Naive thymus-derived CD8-positive, alpha-beta T cell (primary cell): ENCODE data around the gene ATP13A2. TPM values are rescaled to one million over a fixed set of nuclear protein-coding genes. Genes with fewer than 3 reads are reported as not detected.

Experiments used
- ATAC-seq, 2 donors: fragments of 150-1000 bp; cut with Tn5 transposase in 1 of 2; sonication (Bioruptor Pico), chemical (Tn5 transposase) in 1 of 2; 1 replicate in 1 of 2; 2 replicates in 1 of 2; pipeline ENCODE4 v1.10.0; 2021; ENCODE audit warnings: mild to moderate bottlenecking in 2 of 2, moderate library complexity in 2 of 2
- POLR2A ChIA-PET: fragments of 350-600 bp; sonication (Branson Sonifier 250); formaldehyde crosslinking; loops from one replicate; lab custom pipeline; 2021; ENCODE audit warnings: antibody characterized with exemption; lab: Charles Lee
- DNase-seq, 10 donors: peaks; one replicate each; pipeline versions ENCODE4 v3.0.0 to v3.0.0-alpha.2; 2020 to 2022
- H3K27ac Mint-ChIP-seq, 10 donors: one replicate each; pipeline ENCODE4 v1.8.0; 2020 to 2022; ENCODE audit warnings: mild to moderate bottlenecking in 10 of 10, mixed read lengths in 10 of 10, moderate library complexity in 4 of 10, inconsistent platforms in 1 of 10
- H3K27me3 Mint-ChIP-seq, 5 donors: one replicate each; pipeline ENCODE4 v1.8.0; 2021 to 2022; ENCODE audit warnings: mixed read lengths in 5 of 5
- H3K36me3 Mint-ChIP-seq, 3 donors: one replicate each; pipeline ENCODE4 v1.8.0; 2020 to 2022; ENCODE audit warnings: mixed read lengths in 3 of 3, mild to moderate bottlenecking in 2 of 3, inconsistent platforms in 1 of 3
- H3K4me1 Mint-ChIP-seq, 4 donors: one replicate each; pipeline ENCODE4 v1.8.0; 2021 to 2022; ENCODE audit warnings: mixed read lengths in 4 of 4
- H3K4me3 Mint-ChIP-seq, 10 donors: one replicate each; pipeline ENCODE4 v1.8.0; 2020 to 2022; ENCODE audit warnings: mild to moderate bottlenecking in 10 of 10, mixed read lengths in 10 of 10, moderate library complexity in 6 of 10, inconsistent platforms in 1 of 10
- H3K9me3 Mint-ChIP-seq, 9 donors: one replicate each; pipeline ENCODE4 v1.8.0; 2020 to 2022; ENCODE audit warnings: mixed read lengths in 9 of 9, mild to moderate bottlenecking in 3 of 9, inconsistent platforms in 1 of 9, moderate library complexity in 1 of 9
- polyA plus RNA-seq, 3 donors: library from polyadenylated mRNA; unstranded; fragments of 300-500 nt; fragmentation: Illumina TruSeq; gene quantifications; one replicate each; pipeline ENCODE4 v1.2.3, GENCODE V29; 2021
- total RNA-seq, 8 experiments: library from RNA in 2 of 8; stranded (reverse) in 2 of 8; gene quantifications; one replicate each; pipeline ENCODE4 v1.2.3 and lab custom pipeline; 2021 to 2026

Gene ATP13A2
- total and polyA plus RNA-seq, 5 experiments from 2014 or later, result 21.6 to 44.4 (median 43.7) TPM

- ATAC-seq (no peak), DNase-seq (no peak)
- Mint-ChIP-seq H3K27me3 (no peaks in the 10 kb centered on the region), H3K27ac (peak overlapping the region in 9 of 10 donors; percentile 8 to 82 (median 77)), H3K9me3 (no peaks in the 10 kb centered on the region), H3K36me3 (peaks cover 0 to 7% (median 0%) of the 10 kb centered on the region in 3 donors), H3K4me1 (peaks cover 2 to 27% (median 23%) of the 10 kb centered on the region in 4 donors), H3K4me3 (peak overlapping the region; percentile 78 to 91 (median 83))
- POLR2A ChIA-PET, result no interaction called here
These were observed 663 bp downstream of the ATP13A2 start for GRCh38 chr1:17011092-17011438.

- DNase-seq (no peak), ATAC-seq (no peak)
- Mint-ChIP-seq H3K36me3 (peaks cover 0 to 13% (median 0%) of the 10 kb centered on the region in 3 donors), H3K27ac (peak overlapping the region in 3 of 10 donors; percentile 18 to 54 (median 48)), H3K4me1 (peaks cover 2 to 27% (median 23%) of the 10 kb centered on the region in 4 donors), H3K4me3 (peak overlapping the region in 7 of 10 donors; percentile 16 to 64 (median 31)), H3K9me3 (no peaks in the 10 kb centered on the region), H3K27me3 (no peaks in the 10 kb centered on the region)
- POLR2A ChIA-PET, result interaction anchor here (0.8 kb wide), 1 partner anchor 106 kb away, joined by 3 read pairs; no protein-coding TSS in a partner anchor
These were observed 2.0 kb downstream of the ATP13A2 start for GRCh38 chr1:17009706-17010105.

- POLR2A ChIA-PET, result interaction anchor here (0.6 to 1.1 kb wide), 2 partner anchors 47 to 1976 kb away, joined by 4 to 5 read pairs; no protein-coding TSS in a partner anchor
- no peaks in the 10 kb centered on the region for H3K9me3 Mint-ChIP-seq
- H3K27ac Mint-ChIP-seq, result no peak overlapping the region
- no peaks in the 10 kb centered on the region for H3K27me3 Mint-ChIP-seq
- no peak for DNase-seq
- ATAC-seq, result no peak
- peaks cover 2 to 25% (median 23%) of the 10 kb centered on the region in 4 donors for H3K4me1 Mint-ChIP-seq
- peak overlapping the region in 1 of 10 donors; percentile 10 for H3K4me3 Mint-ChIP-seq
- H3K36me3 Mint-ChIP-seq, result peaks cover 0 to 27% (median 6%) of the 10 kb centered on the region in 3 donors
These were observed 3.4 kb downstream of the ATP13A2 start for GRCh38 chr1:17008208-17008855.

GRCh38 chr1:17007121-17007520 is 4.6 kb downstream of the ATP13A2 start:
- POLR2A ChIA-PET, result interaction anchor here (0.7 kb wide), 1 partner anchor 402 kb away, joined by 3 read pairs; no protein-coding TSS in a partner anchor
- no peak for ATAC-seq
- H3K9me3 Mint-ChIP-seq, result no peaks in the 10 kb centered on the region
- H3K27me3 Mint-ChIP-seq, result no peaks in the 10 kb centered on the region
- H3K36me3 Mint-ChIP-seq, result peaks cover 0 to 33% (median 6%) of the 10 kb centered on the region in 3 donors
- no peak overlapping the region for H3K4me3 Mint-ChIP-seq
- peaks cover 0 to 24% (median 18%) of the 10 kb centered on the region in 4 donors for H3K4me1 Mint-ChIP-seq
- no peak overlapping the region for H3K27ac Mint-ChIP-seq
- no peak for DNase-seq

GRCh38 chr1:17005365-17005740 is 6.4 kb downstream of the ATP13A2 start:
- Mint-ChIP-seq H3K27ac (no peak overlapping the region), H3K36me3 (peaks cover 0 to 47% (median 9%) of the 10 kb centered on the region in 3 donors), H3K4me3 (no peak overlapping the region), H3K9me3 (no peaks in the 10 kb centered on the region), H3K27me3 (no peaks in the 10 kb centered on the region), H3K4me1 (peaks cover 0 to 13% (median 8%) of the 10 kb centered on the region in 4 donors)
- POLR2A ChIA-PET, result no interaction called here
- DNase-seq, result no peak
- ATAC-seq, result no peak

DNA sequence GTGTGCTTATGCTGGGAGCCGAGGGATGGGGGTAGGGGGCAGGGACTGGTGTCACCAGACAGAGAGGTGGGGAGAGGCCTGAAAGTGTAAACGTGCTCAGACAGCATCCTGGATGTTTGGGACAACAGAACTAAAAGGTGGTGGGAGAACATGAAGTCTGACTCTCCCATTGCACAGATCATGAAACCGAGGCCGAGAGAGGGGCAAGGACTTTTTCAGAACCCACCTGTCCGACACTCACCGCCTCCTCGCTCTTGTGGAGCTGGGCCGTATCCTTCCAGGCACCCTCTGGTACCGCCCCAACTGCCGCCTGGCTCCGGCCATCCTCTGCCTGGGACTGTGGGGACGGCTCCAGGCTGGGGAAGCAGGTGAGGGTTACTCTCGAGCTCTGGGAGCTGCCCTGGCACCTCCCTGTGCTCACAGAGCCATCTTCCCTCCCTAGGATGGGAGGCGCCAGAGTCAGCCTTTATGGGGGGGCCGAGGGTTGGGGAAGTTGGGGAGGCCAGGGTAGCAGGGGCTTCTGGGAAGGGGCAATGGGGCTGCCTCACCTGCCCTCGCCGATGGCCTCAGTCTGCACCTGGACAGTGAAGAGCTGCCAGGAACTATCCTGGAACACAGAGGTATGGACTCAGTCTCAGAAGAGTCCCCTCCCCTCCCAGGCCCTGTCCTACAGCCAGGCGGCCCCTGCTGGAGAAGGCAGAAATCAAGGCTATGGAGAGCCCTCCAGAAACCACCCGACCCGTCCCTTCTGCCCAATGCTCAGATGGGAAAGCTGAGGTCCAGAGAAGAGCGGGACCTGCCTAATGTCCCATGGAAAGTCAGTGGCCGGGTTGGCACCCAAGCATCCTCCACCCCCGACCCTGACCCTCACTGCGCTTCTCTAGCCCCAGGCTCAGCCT is 7.0 kb downstream of the ATP13A2 start:
- ATAC-seq (no peak), DNase-seq (no peak)
- no peaks in the 10 kb centered on the region for H3K9me3 Mint-ChIP-seq
- no peaks in the 10 kb centered on the region for H3K27me3 Mint-ChIP-seq
- H3K4me3 Mint-ChIP-seq, result no peak overlapping the region
- no peak overlapping the region for H3K27ac Mint-ChIP-seq
- H3K36me3 Mint-ChIP-seq, result peaks cover 0 to 51% (median 10%) of the 10 kb centered on the region in 3 donors
- POLR2A ChIA-PET, result interaction anchor here (0.5 to 0.6 kb wide), 2 partner anchors 25 to 47 kb away, joined by 3 read pairs; no protein-coding TSS in a partner anchor
- peaks cover 0 to 7% (median 3%) of the 10 kb centered on the region in 4 donors for H3K4me1 Mint-ChIP-seq

DNA sequence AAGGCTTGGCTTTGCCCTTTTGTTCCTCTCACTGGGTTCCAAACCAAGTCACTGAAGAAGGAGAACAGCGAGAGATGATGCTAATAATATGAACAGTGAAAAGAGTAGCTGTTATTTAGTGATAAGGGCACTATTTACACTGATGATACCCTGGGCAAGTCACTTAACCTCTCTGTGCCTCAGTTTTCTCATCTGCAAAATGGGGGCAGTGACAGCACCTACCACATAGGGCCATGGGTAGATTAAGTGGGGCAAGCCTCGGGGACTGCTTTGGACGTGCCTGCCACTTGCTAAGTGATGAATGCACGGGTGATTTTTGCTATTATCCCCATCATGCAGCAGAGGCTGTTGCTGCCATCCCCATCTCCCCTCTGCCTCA is 9.2 kb downstream of the ATP13A2 start:
- no peak for ATAC-seq
- no peak overlapping the region for H3K27ac Mint-ChIP-seq
- H3K4me1 Mint-ChIP-seq, result peaks cover 0 to 2% (median 0%) of the 10 kb centered on the region in 4 donors
- POLR2A ChIA-PET, result no interaction called here
- no peaks in the 10 kb centered on the region for H3K9me3 Mint-ChIP-seq
- peaks cover 3 to 67% (median 14%) of the 10 kb centered on the region in 3 donors for H3K36me3 Mint-ChIP-seq
- H3K27me3 Mint-ChIP-seq, result no peaks in the 10 kb centered on the region
- no peak overlapping the region for H3K4me3 Mint-ChIP-seq
- no peak for DNase-seq

GRCh38 chr1:17001760-17002523 is 9.8 kb downstream of the ATP13A2 start:
- Mint-ChIP-seq H3K4me1 (peaks cover 0 to 2% (median 0%) of the 10 kb centered on the region in 4 donors), H3K9me3 (no peaks in the 10 kb centered on the region), H3K27me3 (no peaks in the 10 kb centered on the region), H3K27ac (no peak overlapping the region), H3K4me3 (no peak overlapping the region), H3K36me3 (peaks cover 3 to 71% (median 14%) of the 10 kb centered on the region in 3 donors)
- ATAC-seq (no peak), DNase-seq (no peak)
- POLR2A ChIA-PET, result interaction anchor here (0.7 kb wide), 1 partner anchor 389 kb away, joined by 3 read pairs; no protein-coding TSS in a partner anchor

DNA sequence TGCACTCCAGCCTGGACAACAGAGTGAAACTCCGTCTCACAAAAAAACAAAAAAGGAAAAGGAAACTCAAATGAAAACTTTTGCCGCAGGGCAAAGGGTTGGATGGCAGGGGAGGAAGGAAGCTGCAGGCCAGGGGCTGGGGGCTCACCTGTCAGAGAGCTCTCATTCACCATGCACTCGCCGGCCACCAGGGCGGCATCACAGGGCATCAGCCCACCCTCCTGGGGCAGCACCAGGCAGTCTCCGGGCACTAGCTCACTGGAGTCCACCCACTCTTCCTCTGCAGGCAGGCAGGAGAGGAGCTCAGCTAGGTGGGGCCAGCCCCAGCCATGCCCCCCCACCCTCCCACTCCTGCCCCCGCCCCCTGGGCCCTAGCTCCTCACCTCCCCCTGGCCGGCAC is 11.9 kb downstream of the ATP13A2 start:
- DNase-seq (no peak), ATAC-seq (no peak)
- Mint-ChIP-seq H3K4me1 (peaks cover 0 to 2% (median 0%) of the 10 kb centered on the region in 4 donors), H3K36me3 (peaks cover 3 to 77% (median 17%) of the 10 kb centered on the region in 3 donors), H3K27me3 (no peaks in the 10 kb centered on the region), H3K4me3 (no peak overlapping the region), H3K27ac (no peak overlapping the region), H3K9me3 (no peaks in the 10 kb centered on the region)
- POLR2A ChIA-PET, result no interaction called here

DNA sequence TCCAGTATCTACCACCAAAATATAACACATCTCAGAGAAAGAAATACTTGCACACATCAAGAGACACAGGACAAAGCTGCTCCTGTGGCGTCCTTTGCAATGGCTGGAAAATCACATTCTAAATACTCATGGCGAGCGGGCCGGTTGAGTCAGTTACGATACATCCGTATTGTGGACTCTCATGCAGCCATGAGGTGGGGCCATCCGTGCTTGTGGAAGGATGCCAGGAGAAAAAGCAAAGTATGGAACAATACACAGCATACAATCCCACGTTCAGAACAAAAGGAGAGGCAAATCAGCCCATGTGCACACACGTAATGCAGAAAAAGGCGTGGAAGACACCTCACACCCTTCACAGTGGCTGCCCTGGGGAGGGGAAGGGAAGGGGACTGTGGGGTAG is 13.1 kb downstream of the ATP13A2 start:
- DNase-seq (no peak), ATAC-seq (no peak)
- no peaks in the 10 kb centered on the region for H3K27me3 Mint-ChIP-seq
- H3K4me1 Mint-ChIP-seq, result peaks cover 0 to 2% (median 0%) of the 10 kb centered on the region in 4 donors
- no peaks in the 10 kb centered on the region for H3K9me3 Mint-ChIP-seq
- H3K36me3 Mint-ChIP-seq, result peaks cover 3 to 65% (median 11%) of the 10 kb centered on the region in 3 donors
- H3K4me3 Mint-ChIP-seq, result no peak overlapping the region
- POLR2A ChIA-PET, result interaction anchor here (0.6 kb wide), 1 partner anchor 126 kb away, joined by 6 read pairs; no protein-coding TSS in a partner anchor
- H3K27ac Mint-ChIP-seq, result no peak overlapping the region

DNA sequence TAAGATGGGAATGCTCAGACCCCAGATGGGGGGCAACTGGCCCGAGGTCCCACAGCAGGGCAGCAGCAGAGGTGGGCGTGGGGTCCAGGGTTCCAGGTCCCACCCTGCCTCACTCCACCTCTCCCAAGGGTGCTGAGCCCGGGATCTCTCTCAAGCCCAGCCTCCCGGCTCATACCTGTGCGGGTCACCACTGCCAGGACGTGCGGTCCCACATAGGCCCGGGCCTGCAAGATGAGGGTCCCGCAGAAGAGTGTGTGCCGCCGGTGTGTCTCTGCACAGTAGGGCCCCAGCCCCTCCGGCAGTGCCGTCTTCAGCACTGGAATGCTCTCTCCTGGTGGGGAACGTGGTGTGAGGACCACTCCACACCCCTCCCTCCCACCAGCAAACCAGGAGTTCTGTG is 14.9 kb downstream of the ATP13A2 start:
- no peaks in the 10 kb centered on the region for H3K9me3 Mint-ChIP-seq
- ATAC-seq, result no peak
- POLR2A ChIA-PET, result no interaction called here
- H3K27ac Mint-ChIP-seq, result no peak overlapping the region
- no peaks in the 10 kb centered on the region for H3K27me3 Mint-ChIP-seq
- H3K4me3 Mint-ChIP-seq, result no peak overlapping the region
- DNase-seq, result no peak
- H3K36me3 Mint-ChIP-seq, result peaks cover 3 to 54% (median 9%) of the 10 kb centered on the region in 3 donors
- H3K4me1 Mint-ChIP-seq, result peaks cover 0 to 2% (median 0%) of the 10 kb centered on the region in 4 donors

- H3K4me1 Mint-ChIP-seq, result no peaks in the 10 kb centered on the region
- no peak overlapping the region for H3K4me3 Mint-ChIP-seq
- no peak overlapping the region for H3K27ac Mint-ChIP-seq
- no peaks in the 10 kb centered on the region for H3K27me3 Mint-ChIP-seq
- no peak for DNase-seq
- POLR2A ChIA-PET, result no interaction called here
- no peaks in the 10 kb centered on the region for H3K9me3 Mint-ChIP-seq
- ATAC-seq, result no peak
- peaks cover 2 to 50% (median 13%) of the 10 kb centered on the region in 3 donors for H3K36me3 Mint-ChIP-seq
These were observed 18.1 kb downstream of the ATP13A2 start for GRCh38 chr1:16993521-16994038.
